Measurements from ENCODE around the gene KMT2E.
"Not testable (repeated sequence)": the region's sequence is repeated elsewhere in the genome, so short reads cannot be mapped to it uniquely, and the experiment has no call there.

- TF ChIP-seq, protein P1, sequence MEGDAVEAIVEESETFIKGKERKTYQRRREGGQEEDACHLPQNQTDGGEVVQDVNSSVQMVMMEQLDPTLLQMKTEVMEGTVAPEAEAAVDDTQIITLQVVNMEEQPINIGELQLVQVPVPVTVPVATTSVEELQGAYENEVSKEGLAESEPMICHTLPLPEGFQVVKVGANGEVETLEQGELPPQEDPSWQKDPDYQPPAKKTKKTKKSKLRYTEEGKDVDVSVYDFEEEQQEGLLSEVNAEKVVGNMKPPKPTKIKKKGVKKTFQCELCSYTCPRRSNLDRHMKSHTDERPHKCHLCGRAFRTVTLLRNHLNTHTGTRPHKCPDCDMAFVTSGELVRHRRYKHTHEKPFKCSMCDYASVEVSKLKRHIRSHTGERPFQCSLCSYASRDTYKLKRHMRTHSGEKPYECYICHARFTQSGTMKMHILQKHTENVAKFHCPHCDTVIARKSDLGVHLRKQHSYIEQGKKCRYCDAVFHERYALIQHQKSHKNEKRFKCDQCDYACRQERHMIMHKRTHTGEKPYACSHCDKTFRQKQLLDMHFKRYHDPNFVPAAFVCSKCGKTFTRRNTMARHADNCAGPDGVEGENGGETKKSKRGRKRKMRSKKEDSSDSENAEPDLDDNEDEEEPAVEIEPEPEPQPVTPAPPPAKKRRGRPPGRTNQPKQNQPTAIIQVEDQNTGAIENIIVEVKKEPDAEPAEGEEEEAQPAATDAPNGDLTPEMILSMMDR (IDR thresholded peaks at IDR 0.05; ENCODE audit: low read length): not testable (repeated sequence)
- not testable (repeated sequence) for TF ChIP-seq EZH2 (IDR thresholded peaks at IDR 0.05; ENCODE audit: borderline replicate concordance, low read length)
Measured at GRCh38 chr7:105028941-105029340, 14.9 kb downstream of the KMT2E start.
